GM23338 (cell line): ENCODE measurements around the gene BTBD9. TPM values are rescaled to one million over a fixed set of nuclear protein-coding genes. Genes with fewer than 3 reads are reported as not detected.

Experiments
- ATAC-seq: fragments of 200-7000 bp; cut with Tn5 transposase; 3 replicates; pipeline ENCODE4 v1.9.1; 2020
- DNase-seq: peaks from one replicate; pipeline ENCODE4 v3.0.0-alpha.2; 2015; ENCODE audit warnings: low spot score
- H2AFZ ChIP-seq: fragments of 200-600 bp; sonication (generic); 2 replicates; pipeline ENCODE4 v1.8.0; 2016; ENCODE audit warnings: antibody characterized with exemption, mild to moderate bottlenecking, moderate library complexity
- H3F3A ChIP-seq: fragments of 200-600 bp; sonication (generic); replicated peaks from 2 replicates; pipeline ENCODE4 v1.8.0; 2017; ENCODE audit warnings: antibody characterized with exemption, mixed run types, low read depth
- H3K27ac ChIP-seq: fragments of 200-600 bp; sonication (generic); 2 replicates; pipeline ENCODE4 v1.6.1; 2016; ENCODE audit warnings: low read depth
- H3K27me3 ChIP-seq: fragments of 200-600 bp; sonication (generic); 2 replicates; pipeline ENCODE4 v1.8.0; 2016; ENCODE audit warnings: mild to moderate bottlenecking, mixed run types, moderate library complexity; ENCODE audit not compliant: insufficient read depth
- H3K36me3 ChIP-seq: fragments of 200-600 bp; sonication (generic); 2 replicates; pipeline ENCODE4 v1.8.0; 2016; ENCODE audit warnings: mild to moderate bottlenecking; ENCODE audit not compliant: insufficient read depth
- H3K4me1 ChIP-seq: fragments of 200-600 bp; sonication (generic); 2 replicates; pipeline ENCODE4 v1.8.0; 2016; ENCODE audit warnings: mild to moderate bottlenecking, moderate library complexity; ENCODE audit not compliant: insufficient read depth
- H3K4me2 ChIP-seq: fragments of 200-600 bp; sonication (generic); 2 replicates; pipeline ENCODE4 v1.7.1; 2017; ENCODE audit warnings: mixed run types
- H3K4me3 ChIP-seq: fragments of 200-600 bp; sonication (generic); 2 replicates; pipeline ENCODE4 v1.6.1; 2016; ENCODE audit warnings: mixed run types
- H3K79me2 ChIP-seq: fragments of 200-600 bp; sonication (generic); replicated peaks from 2 replicates; pipeline ENCODE4 v1.8.0; 2017; ENCODE audit warnings: mild to moderate bottlenecking; ENCODE audit not compliant: insufficient read depth
- H3K9me2 ChIP-seq: fragments of 200-600 bp; sonication (generic); 2 replicates; pipeline ENCODE4 v1.8.0; 2017; ENCODE audit not compliant: insufficient read depth
- H4K20me1 ChIP-seq: fragments of 200-600 bp; sonication (generic); replicated peaks from 2 replicates; pipeline ENCODE4 v1.8.0; 2017; ENCODE audit warnings: mild to moderate bottlenecking; ENCODE audit not compliant: insufficient read depth
- H3K27ac Mint-ChIP-seq: 2 replicates; pipeline ENCODE4 v1.8.0; 2020; ENCODE audit warnings: inconsistent platforms, mild to moderate bottlenecking, moderate library complexity, mixed read lengths
- H3K27me3 Mint-ChIP-seq: 3 replicates; pipeline ENCODE4 v1.8.0; 2022; ENCODE audit warnings: low read depth, mild to moderate bottlenecking, moderate library complexity, mixed read lengths, inconsistent platforms; ENCODE audit not compliant: insufficient read depth, poor library complexity
- H3K36me3 Mint-ChIP-seq: 3 replicates; pipeline ENCODE4 v1.8.0; 2021; ENCODE audit warnings: low read depth, mild to moderate bottlenecking, inconsistent platforms, moderate library complexity, mixed read lengths
- H3K4me1 Mint-ChIP-seq: 3 replicates; pipeline ENCODE4 v1.8.0; 2020; ENCODE audit warnings: mild to moderate bottlenecking, inconsistent platforms, mixed read lengths
- H3K4me3 Mint-ChIP-seq: 3 replicates; pipeline ENCODE4 v1.8.0; 2021; ENCODE audit warnings: moderate library complexity, mild to moderate bottlenecking, inconsistent platforms, mixed read lengths
- H3K9me3 Mint-ChIP-seq: 3 replicates; pipeline ENCODE4 v1.8.0; 2020; ENCODE audit warnings: moderate library complexity, mild to moderate bottlenecking, inconsistent platforms, mixed read lengths
- EZH2phosphoT487 ChIP-seq: fragments of 200-600 bp; sonication (generic); IDR thresholded peaks from one replicate; pipeline ENCODE4 v1.8.1; 2018; ENCODE audit warnings: antibody characterized with exemption; ENCODE audit not compliant: unreplicated experiment
- JUNB ChIP-seq: IDR thresholded peaks from one replicate; pipeline ENCODE4 v1.6.1; 2016; ENCODE audit warnings: antibody characterized with exemption; ENCODE audit not compliant: unreplicated experiment
- POLR2AphosphoS5 ChIP-seq: IDR thresholded peaks from 2 replicates; pipeline ENCODE4 v1.6.1; 2016; ENCODE audit warnings: antibody characterized with exemption, low read depth
- ZNF331 ChIP-seq: fragments of 250-450 bp; sonication (Bioruptor Pico); IDR thresholded peaks from 2 replicates; pipeline ENCODE4 v1.5.0; 2020; ENCODE audit warnings: low read depth, mild to moderate bottlenecking, moderate library complexity
- polyA plus RNA-seq: library from polyadenylated mRNA; unstranded; fragments of >200 nt; fragmentation: Nextera tagmentation; extraction: Ambion mirVana; gene quantifications from 2 replicates; pipeline ENCODE4 v1.2.1, GENCODE V29; 2016
- total RNA-seq: library from RNA; depleted of rRNA; stranded (reverse); fragments of >200 nt; shearing (Covaris generic); gene quantifications from 2 replicates; pipeline ENCODE4 v1.2.3, GENCODE V29; 2014
- TF ChIP-seq, protein P1 (sequence below): IDR thresholded peaks from one replicate; pipeline ENCODE4 v1.6.1; 2018; ENCODE audit warnings: antibody characterized with exemption; ENCODE audit not compliant: unreplicated experiment
- TF ChIP-seq, protein P2 (sequence below): IDR thresholded peaks from 2 replicates; pipeline ENCODE4 v1.6.1; 2016; ENCODE audit warnings: antibody characterized with exemption
- TF ChIP-seq, protein P3 (sequence below), 2 experiments: fragments of 200-600 bp in 1 of 2; sonication (generic) in 1 of 2; conservative IDR thresholded peaks; 2 replicates each; pipeline versions ENCODE4 v1.5.1 to v1.6.1; 2016 to 2017; ENCODE audit warnings: antibody characterized with exemption in 2 of 2, low read depth in 2 of 2, mild to moderate bottlenecking in 2 of 2, moderate library complexity in 1 of 2
- TF ChIP-seq, protein P4 (sequence below): fragments of 250-450 bp; sonication (Bioruptor Pico); IDR thresholded peaks from 2 replicates; pipeline ENCODE4 v1.5.0; 2020; ENCODE audit warnings: mild to moderate bottlenecking, moderate library complexity

Gene BTBD9
- total and polyA plus RNA-seq, 2 experiments from 2014 or later = 4.2 to 5.3 TPM

DNA sequence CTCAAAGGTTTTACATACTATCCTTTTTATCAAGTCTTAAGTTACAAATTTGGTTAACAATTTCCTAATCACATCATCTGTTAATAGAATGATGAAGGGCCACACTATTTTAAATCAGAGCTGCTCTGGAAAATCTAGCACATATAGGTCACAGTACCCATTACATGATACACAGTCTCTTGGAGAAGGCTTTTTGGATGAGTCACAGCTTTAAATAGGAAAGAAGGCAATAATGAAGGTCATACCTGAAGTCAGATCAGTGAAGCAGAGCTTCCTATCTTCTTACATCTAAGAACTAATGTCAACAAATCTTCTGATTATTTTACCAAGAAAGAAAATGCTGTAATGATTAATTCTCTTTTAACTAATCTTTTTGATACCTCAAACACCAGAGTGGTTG is 248.5 kb downstream of the BTBD9 start (continued):
- TF ChIP-seq, protein P1, sequence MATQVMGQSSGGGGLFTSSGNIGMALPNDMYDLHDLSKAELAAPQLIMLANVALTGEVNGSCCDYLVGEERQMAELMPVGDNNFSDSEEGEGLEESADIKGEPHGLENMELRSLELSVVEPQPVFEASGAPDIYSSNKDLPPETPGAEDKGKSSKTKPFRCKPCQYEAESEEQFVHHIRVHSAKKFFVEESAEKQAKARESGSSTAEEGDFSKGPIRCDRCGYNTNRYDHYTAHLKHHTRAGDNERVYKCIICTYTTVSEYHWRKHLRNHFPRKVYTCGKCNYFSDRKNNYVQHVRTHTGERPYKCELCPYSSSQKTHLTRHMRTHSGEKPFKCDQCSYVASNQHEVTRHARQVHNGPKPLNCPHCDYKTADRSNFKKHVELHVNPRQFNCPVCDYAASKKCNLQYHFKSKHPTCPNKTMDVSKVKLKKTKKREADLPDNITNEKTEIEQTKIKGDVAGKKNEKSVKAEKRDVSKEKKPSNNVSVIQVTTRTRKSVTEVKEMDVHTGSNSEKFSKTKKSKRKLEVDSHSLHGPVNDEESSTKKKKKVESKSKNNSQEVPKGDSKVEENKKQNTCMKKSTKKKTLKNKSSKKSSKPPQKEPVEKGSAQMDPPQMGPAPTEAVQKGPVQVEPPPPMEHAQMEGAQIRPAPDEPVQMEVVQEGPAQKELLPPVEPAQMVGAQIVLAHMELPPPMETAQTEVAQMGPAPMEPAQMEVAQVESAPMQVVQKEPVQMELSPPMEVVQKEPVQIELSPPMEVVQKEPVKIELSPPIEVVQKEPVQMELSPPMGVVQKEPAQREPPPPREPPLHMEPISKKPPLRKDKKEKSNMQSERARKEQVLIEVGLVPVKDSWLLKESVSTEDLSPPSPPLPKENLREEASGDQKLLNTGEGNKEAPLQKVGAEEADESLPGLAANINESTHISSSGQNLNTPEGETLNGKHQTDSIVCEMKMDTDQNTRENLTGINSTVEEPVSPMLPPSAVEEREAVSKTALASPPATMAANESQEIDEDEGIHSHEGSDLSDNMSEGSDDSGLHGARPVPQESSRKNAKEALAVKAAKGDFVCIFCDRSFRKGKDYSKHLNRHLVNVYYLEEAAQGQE = no peak
- TF ChIP-seq JUNB (no peak), EZH2phosphoT487 (no peak), POLR2AphosphoS5 (no peak)
- TF ChIP-seq, protein P2, sequence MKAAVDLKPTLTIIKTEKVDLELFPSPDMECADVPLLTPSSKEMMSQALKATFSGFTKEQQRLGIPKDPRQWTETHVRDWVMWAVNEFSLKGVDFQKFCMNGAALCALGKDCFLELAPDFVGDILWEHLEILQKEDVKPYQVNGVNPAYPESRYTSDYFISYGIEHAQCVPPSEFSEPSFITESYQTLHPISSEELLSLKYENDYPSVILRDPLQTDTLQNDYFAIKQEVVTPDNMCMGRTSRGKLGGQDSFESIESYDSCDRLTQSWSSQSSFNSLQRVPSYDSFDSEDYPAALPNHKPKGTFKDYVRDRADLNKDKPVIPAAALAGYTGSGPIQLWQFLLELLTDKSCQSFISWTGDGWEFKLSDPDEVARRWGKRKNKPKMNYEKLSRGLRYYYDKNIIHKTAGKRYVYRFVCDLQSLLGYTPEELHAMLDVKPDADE = no peak
- TF ChIP-seq, protein P3, sequence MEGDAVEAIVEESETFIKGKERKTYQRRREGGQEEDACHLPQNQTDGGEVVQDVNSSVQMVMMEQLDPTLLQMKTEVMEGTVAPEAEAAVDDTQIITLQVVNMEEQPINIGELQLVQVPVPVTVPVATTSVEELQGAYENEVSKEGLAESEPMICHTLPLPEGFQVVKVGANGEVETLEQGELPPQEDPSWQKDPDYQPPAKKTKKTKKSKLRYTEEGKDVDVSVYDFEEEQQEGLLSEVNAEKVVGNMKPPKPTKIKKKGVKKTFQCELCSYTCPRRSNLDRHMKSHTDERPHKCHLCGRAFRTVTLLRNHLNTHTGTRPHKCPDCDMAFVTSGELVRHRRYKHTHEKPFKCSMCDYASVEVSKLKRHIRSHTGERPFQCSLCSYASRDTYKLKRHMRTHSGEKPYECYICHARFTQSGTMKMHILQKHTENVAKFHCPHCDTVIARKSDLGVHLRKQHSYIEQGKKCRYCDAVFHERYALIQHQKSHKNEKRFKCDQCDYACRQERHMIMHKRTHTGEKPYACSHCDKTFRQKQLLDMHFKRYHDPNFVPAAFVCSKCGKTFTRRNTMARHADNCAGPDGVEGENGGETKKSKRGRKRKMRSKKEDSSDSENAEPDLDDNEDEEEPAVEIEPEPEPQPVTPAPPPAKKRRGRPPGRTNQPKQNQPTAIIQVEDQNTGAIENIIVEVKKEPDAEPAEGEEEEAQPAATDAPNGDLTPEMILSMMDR (conservative IDR thresholded peaks at IDR 0.05; ENCODE audit: low read depth in 2 of 2) = no peak

DNA sequence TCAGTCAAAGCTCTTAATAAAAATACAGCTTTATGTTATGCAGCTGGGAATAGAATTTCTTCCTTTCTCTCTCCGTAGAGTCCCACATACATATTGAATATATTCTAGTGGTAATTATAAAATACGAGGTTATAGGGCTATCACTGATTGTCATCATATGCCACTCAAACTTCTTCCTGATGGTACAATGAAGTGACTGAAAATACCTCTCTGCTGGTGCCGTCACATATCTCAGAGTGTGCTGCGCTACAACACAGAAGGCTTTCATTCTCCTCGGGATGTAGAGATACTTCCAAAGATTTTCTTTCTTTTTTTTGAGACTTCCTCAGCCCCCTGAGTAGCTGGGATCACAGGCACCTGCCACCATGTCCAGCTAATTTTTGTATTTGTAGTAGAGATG is 249.9 kb downstream of the BTBD9 start:
- DNase-seq (no peak), ATAC-seq (no peak)
- Histone ChIP-seq H3K79me2 (no peaks in the 10 kb centered on the region), H2AFZ (no peak overlapping the region), H3K4me2 (no peak overlapping the region), H3K4me1 (peaks cover 24% of the 10 kb centered on the region), H3K9me2 (no peaks in the 10 kb centered on the region; the same call in 1 of the 2 replicates), H3K4me3 (no peak overlapping the region), H3K27ac (no peak overlapping the region), H4K20me1 (no peaks in the 10 kb centered on the region), H3K27me3 (no peaks in the 10 kb centered on the region), H3K36me3 (no peaks in the 10 kb centered on the region), H3F3A (no peaks in the 10 kb centered on the region)
- H3K36me3 Mint-ChIP-seq = no peaks in the 10 kb centered on the region
- H3K4me1 Mint-ChIP-seq = peaks cover 19% of the 10 kb centered on the region; the same call in 2 of the 3 replicates
- H3K4me3 Mint-ChIP-seq = no peak overlapping the region
- H3K27ac Mint-ChIP-seq = no peak overlapping the region
- H3K27me3 Mint-ChIP-seq = no peaks in the 10 kb centered on the region
- H3K9me3 Mint-ChIP-seq = no peaks in the 10 kb centered on the region
- TF ChIP-seq, protein P1 = no peak
- TF ChIP-seq ZNF331 (CRISPR knock-in tag) = no peak
- TF ChIP-seq, protein P4, sequence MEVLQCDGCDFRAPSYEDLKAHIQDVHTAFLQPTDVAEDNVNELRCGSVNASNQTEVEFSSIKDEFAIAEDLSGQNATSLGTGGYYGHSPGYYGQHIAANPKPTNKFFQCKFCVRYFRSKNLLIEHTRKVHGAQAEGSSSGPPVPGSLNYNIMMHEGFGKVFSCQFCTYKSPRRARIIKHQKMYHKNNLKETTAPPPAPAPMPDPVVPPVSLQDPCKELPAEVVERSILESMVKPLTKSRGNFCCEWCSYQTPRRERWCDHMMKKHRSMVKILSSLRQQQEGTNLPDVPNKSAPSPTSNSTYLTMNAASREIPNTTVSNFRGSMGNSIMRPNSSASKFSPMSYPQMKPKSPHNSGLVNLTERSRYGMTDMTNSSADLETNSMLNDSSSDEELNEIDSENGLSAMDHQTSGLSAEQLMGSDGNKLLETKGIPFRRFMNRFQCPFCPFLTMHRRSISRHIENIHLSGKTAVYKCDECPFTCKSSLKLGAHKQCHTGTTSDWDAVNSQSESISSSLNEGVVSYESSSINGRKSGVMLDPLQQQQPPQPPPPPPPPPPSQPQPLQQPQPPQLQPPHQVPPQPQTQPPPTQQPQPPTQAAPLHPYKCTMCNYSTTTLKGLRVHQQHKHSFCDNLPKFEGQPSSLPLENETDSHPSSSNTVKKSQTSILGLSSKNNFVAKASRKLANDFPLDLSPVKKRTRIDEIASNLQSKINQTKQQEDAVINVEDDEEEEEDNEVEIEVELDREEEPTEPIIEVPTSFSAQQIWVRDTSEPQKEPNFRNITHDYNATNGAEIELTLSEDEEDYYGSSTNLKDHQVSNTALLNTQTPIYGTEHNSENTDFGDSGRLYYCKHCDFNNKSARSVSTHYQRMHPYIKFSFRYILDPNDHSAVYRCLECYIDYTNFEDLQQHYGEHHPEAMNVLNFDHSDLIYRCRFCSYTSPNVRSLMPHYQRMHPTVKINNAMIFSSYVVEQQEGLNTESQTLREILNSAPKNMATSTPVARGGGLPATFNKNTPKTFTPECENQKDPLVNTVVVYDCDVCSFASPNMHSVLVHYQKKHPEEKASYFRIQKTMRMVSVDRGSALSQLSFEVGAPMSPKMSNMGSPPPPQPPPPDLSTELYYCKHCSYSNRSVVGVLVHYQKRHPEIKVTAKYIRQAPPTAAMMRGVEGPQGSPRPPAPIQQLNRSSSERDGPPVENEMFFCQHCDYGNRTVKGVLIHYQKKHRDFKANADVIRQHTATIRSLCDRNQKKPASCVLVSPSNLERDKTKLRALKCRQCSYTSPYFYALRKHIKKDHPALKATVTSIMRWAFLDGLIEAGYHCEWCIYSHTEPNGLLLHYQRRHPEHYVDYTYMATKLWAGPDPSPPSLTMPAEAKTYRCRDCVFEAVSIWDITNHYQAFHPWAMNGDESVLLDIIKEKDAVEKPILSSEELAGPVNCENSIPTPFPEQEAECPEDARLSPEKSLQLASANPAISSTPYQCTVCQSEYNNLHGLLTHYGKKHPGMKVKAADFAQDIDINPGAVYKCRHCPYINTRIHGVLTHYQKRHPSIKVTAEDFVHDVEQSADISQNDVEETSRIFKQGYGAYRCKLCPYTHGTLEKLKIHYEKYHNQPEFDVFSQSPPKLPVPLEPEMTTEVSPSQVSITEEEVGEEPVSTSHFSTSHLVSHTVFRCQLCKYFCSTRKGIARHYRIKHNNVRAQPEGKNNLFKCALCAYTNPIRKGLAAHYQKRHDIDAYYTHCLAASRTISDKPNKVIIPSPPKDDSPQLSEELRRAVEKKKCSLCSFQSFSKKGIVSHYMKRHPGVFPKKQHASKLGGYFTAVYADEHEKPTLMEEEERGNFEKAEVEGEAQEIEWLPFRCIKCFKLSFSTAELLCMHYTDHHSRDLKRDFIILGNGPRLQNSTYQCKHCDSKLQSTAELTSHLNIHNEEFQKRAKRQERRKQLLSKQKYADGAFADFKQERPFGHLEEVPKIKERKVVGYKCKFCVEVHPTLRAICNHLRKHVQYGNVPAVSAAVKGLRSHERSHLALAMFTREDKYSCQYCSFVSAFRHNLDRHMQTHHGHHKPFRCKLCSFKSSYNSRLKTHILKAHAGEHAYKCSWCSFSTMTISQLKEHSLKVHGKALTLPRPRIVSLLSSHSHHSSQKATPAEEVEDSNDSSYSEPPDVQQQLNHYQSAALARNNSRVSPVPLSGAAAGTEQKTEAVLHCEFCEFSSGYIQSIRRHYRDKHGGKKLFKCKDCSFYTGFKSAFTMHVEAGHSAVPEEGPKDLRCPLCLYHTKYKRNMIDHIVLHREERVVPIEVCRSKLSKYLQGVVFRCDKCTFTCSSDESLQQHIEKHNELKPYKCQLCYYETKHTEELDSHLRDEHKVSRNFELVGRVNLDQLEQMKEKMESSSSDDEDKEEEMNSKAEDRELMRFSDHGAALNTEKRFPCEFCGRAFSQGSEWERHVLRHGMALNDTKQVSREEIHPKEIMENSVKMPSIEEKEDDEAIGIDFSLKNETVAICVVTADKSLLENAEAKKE (CRISPR knock-in tag) = no peak
